Lower leg skin (tissue), 4 donors: ENCODE results near the gene PAX7. TPM values are rescaled to one million over a fixed set of nuclear protein-coding genes. Genes with fewer than 3 reads are reported as not detected.
"Not testable (repeated sequence)": the region's sequence is repeated elsewhere in the genome, so short reads cannot be mapped to it uniquely, and the experiment has no call there.

ENCODE experiments used
- DNase-seq, 2 donors: peaks; one replicate each; pipeline ENCODE4 v3.0.0-alpha.2; 2019; ENCODE audit warnings: low spot score in 2 of 2
- H3K4me3 ChIP-seq: fragments of 200-600 bp; sonication (generic); 2 replicates; pipeline ENCODE4 v1.5.1; 2017; ENCODE audit warnings: mild to moderate bottlenecking, low read depth; ENCODE audit not compliant: poor library complexity, severe bottlenecking
- POLR2A ChIP-seq, 2 donors: fragments of 450-650 bp; IDR thresholded peaks; one replicate each; pipeline ENCODE4 v1.6.1; 2016 to 2017; ENCODE audit warnings: antibody characterized with exemption in 2 of 2, mild to moderate bottlenecking in 1 of 2, moderate library complexity in 1 of 2
- WGBS, 2 donors: methylation state at CpG; one replicate each; pipeline ENCODE4 v1.1.5; 2018; 5-methylcytosine and 5-hydroxymethylcytosine counted together
- intact Hi-C: fragments of 100-400 bp; cut with DNase I; formaldehyde crosslinking; loops from one replicate; pipeline ENCODE4 v1.15.0; 2023; ENCODE audit warnings: low total_unique reads
- total RNA-seq, 4 donors: library from RNA; depleted of rRNA; stranded (reverse); fragments of >200 nt; gene quantifications; one replicate each; pipeline ENCODE4 v1.1.0, GENCODE V29; 2016
- TF ChIP-seq, protein P1 (sequence below), 3 donors: fragments of 450-650 bp; IDR thresholded peaks; one replicate each; pipeline ENCODE4 v1.5.1; 2016; ENCODE audit warnings: antibody characterized with exemption in 3 of 3, mild to moderate bottlenecking in 3 of 3, moderate library complexity in 2 of 3

The PAX7 gene
- total RNA-seq, 4 donors from 2014 or later, result 0.06 to 0.11 TPM; not detected in 2

DNA sequence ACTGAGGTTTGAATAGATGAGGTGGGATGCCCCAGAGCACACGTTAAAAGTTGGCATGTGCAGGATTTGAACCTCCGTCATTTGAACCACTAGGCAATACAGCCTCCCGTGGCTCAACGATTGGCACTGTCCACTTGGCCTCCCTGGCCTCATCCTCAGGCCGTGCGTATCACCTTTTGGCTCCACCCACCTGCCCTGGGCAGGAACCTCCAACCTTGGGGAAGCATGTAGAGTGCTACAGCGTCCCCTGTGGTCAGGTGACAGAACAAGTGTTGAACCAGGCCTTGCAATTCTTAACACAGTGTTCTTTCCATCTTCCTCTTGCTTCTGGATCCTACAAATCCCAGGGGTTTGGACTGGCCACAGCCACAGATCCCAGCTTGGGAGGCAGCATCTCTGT, 112.6 kb downstream of the PAX7 start:
- intact Hi-C loops, result no loop called here
- H3K4me3 ChIP-seq, result no peak overlapping the region
- WGBS, 2 donors, result 32 to 39% methylated on average over 7 of the region's 7 CpGs
- no peak for TF ChIP-seq POLR2A (IDR thresholded peaks at IDR 0.05)
- TF ChIP-seq, protein P1, sequence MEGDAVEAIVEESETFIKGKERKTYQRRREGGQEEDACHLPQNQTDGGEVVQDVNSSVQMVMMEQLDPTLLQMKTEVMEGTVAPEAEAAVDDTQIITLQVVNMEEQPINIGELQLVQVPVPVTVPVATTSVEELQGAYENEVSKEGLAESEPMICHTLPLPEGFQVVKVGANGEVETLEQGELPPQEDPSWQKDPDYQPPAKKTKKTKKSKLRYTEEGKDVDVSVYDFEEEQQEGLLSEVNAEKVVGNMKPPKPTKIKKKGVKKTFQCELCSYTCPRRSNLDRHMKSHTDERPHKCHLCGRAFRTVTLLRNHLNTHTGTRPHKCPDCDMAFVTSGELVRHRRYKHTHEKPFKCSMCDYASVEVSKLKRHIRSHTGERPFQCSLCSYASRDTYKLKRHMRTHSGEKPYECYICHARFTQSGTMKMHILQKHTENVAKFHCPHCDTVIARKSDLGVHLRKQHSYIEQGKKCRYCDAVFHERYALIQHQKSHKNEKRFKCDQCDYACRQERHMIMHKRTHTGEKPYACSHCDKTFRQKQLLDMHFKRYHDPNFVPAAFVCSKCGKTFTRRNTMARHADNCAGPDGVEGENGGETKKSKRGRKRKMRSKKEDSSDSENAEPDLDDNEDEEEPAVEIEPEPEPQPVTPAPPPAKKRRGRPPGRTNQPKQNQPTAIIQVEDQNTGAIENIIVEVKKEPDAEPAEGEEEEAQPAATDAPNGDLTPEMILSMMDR (IDR thresholded peaks at IDR 0.05), result no peak
- no peak for DNase-seq

DNA sequence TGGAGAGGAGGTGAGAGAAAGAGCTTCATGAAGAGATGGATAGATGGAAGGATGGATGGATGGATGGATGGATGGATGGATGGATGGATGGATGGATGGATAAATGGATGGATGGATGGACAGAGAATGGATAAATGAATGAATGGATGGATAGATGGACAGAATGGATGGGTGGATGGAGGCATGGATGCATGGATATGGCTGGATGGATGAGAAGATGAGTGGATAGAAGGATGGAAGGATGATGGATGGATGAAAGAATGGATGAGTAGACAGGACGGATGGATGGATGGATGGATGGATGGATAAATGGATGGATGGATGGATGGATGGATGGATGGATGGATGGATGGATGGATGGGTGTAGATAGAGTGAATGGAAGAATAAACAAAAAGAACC, 113.7 kb downstream of the PAX7 start:
- H3K4me3 ChIP-seq, DNase-seq, intact Hi-C loops: not testable (repeated sequence)
- 56 to 77% methylated on average over 1 of the region's 1 CpG for WGBS, 2 donors

DNA sequence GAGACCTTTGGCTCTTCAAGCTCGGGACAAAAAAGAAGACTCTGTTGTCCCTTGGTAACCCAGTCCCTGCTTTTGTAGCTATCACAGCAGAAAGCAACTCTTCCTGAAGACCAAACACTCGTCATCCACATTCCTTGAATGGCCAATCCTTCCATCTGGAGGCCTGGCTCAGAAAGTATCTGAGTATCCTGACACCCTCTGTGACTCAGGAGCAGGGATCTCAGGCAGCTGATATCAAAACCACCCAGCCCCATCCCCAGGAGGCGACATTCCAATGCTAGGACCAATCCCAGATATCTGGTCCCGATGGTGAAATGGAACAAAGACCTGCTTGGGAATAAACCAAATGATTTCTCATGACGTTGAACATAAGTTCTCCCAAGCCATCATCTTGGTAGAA, 116.3 kb downstream of the PAX7 start:
- WGBS, 2 donors, result 79 to 87% methylated on average over 5 of the region's 5 CpGs
- intact Hi-C loops, result no loop called here
- TF ChIP-seq, protein P1 (IDR thresholded peaks at IDR 0.05), result no peak
- no peak for TF ChIP-seq POLR2A (IDR thresholded peaks at IDR 0.05)
- no peak overlapping the region for H3K4me3 ChIP-seq
- no peak for DNase-seq

DNA sequence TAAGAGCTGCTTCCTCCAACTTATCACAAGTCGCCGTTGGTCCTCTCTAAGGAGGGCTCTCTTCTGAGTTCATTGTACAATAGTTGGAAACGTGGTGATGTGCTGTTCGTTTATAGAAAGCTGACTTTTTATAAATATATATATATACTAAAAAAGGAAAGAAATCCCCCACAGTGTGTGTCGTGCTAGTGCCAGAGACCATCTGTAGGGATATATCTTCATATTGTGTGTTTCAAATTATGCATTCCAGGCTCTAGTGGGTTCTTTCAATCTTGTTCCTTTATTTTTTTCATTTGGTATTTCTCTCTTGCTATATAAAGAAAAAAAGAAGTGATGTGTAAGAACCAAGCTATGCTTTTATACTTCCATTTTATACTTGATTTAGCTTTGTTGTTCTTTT, 117.0 kb downstream of the PAX7 start:
- intact Hi-C loops, result no loop called here
- DNase-seq, result no peak
- TF ChIP-seq, protein P1 (IDR thresholded peaks at IDR 0.05), result no peak
- H3K4me3 ChIP-seq, result no peak overlapping the region
- WGBS, 2 donors, result 63 to 68% methylated on average over 5 of the region's 5 CpGs

DNA sequence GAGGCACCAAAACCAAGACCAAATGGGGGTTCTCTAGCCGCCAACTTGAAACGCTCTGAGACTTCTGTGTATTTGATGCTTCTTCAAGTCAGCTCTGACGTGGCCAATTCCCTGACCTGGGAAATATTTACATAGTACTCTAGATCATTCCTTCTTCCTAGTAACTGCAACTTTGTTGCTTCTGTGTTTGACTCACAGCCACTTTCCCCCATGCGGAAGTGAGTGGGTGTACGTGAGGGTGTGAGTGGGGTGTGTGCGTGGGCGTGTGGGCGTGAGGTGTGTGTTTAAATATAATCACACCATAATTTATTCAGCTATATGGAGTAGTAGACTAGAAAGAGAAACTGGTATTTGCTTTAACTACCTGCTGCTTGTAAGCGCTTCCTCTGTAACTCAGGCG, 117.8 kb downstream of the PAX7 start:
- no peak for TF ChIP-seq POLR2A (IDR thresholded peaks at IDR 0.05)
- 65 to 74% methylated on average over 10 of the region's 10 CpGs for WGBS, 2 donors
- DNase-seq, result no peak
- no peak overlapping the region for H3K4me3 ChIP-seq
- intact Hi-C loops, result no loop called here

DNA sequence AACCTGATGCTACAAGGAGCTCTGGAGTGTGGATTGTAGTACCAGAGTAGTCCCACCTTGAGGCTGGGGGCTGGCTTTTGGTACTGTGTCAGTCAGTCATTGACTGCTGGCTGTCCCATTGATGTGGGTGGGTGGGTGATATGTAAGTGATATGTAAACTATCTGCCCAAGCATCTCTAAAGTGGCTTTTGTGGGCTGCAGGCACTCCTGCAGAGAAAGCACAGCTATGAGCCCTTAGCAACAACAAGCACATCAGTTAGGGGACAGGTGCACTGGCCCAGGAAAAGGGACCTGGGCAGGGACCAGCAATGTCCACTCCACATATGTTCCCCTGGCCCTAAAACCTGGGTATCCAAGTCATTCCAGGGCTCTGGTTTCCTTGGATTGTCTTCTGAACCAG, 118.9 kb downstream of the PAX7 start:
- intact Hi-C loops, result no loop called here
- no peak overlapping the region for H3K4me3 ChIP-seq
- TF ChIP-seq, protein P1 (IDR thresholded peaks at IDR 0.05), result no peak
- TF ChIP-seq POLR2A (IDR thresholded peaks at IDR 0.05), result no peak
- peak in 1 of 2 donors; percentile 58 for DNase-seq

DNA sequence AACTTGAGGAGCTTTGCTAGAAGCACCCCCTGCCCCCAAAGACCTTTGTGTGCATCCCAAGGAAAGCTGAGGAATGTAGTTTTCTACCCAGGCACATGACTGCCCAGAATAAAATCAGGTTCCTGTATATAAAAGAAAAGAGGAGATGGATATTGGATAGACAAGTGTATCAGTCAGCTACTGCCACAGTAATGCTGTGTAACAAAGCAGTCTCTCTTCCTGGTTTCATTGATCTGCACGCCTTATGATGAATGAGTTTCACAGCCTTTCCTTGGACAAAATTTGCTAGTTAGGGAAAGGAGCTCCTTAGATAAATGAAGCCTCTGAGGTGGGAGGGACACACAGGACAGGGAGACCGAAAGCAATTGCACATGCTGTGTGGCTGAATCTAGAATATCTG, 120.0 kb downstream of the PAX7 start:
- no peak for TF ChIP-seq POLR2A (IDR thresholded peaks at IDR 0.05)
- TF ChIP-seq, protein P1 (IDR thresholded peaks at IDR 0.05), result no peak
- WGBS, 2 donors, result 80% methylated on average over 2 of the region's 2 CpGs
- DNase-seq, result no peak
- intact Hi-C loops, result no loop called here
- H3K4me3 ChIP-seq, result no peak overlapping the region
